Ishikawa (cell line): ENCODE results near the gene ATF6.

Experiments
- CEBPB ChIP-seq: IDR thresholded peaks from 2 replicates; pipeline ENCODE4 v1.6.1; 2012
- CREB1 ChIP-seq: IDR thresholded peaks from 2 replicates; pipeline ENCODE4 v1.6.1; 2012; ENCODE audit warnings: low read depth
- EGR1 ChIP-seq: IDR thresholded peaks from 2 replicates; pipeline ENCODE4 v1.6.1; 2012
- EP300 ChIP-seq: IDR thresholded peaks from 2 replicates; pipeline ENCODE4 v1.6.1; 2012; ENCODE audit warnings: borderline replicate concordance
- FOXM1 ChIP-seq: IDR thresholded peaks from 2 replicates; pipeline ENCODE4 v1.6.1; 2012; ENCODE audit warnings: low read depth, borderline replicate concordance
- MAX ChIP-seq: IDR thresholded peaks from 2 replicates; pipeline ENCODE4 v1.6.1; 2012
- NFIC ChIP-seq: IDR thresholded peaks from 2 replicates; pipeline ENCODE4 v1.6.1; 2012
- RAD21 ChIP-seq: IDR thresholded peaks from 2 replicates; pipeline ENCODE4 v1.6.1; 2012; ENCODE audit warnings: low read depth
- REST ChIP-seq: IDR thresholded peaks from 2 replicates; pipeline ENCODE4 v1.6.1; 2012; ENCODE audit warnings: low read depth, mild to moderate bottlenecking
- TAF1 ChIP-seq: IDR thresholded peaks from 2 replicates; pipeline ENCODE4 v1.6.1; 2012; ENCODE audit warnings: low read depth, mild to moderate bottlenecking
- TCF12 ChIP-seq: IDR thresholded peaks from 2 replicates; pipeline ENCODE4 v1.6.1; 2012; ENCODE audit warnings: low read depth
- TEAD4 ChIP-seq: IDR thresholded peaks from 2 replicates; pipeline ENCODE4 v1.6.1; 2012
- YY1 ChIP-seq: IDR thresholded peaks from 2 replicates; pipeline ENCODE4 v1.6.1; 2012; ENCODE audit warnings: low read depth
- ZBTB7A ChIP-seq: IDR thresholded peaks from 2 replicates; pipeline ENCODE4 v1.6.1; 2012; ENCODE audit warnings: low read depth
- TF ChIP-seq, protein P1 (sequence below): IDR thresholded peaks from 2 replicates; pipeline ENCODE4 v1.6.1; 2012

The ATF6 gene

DNA sequence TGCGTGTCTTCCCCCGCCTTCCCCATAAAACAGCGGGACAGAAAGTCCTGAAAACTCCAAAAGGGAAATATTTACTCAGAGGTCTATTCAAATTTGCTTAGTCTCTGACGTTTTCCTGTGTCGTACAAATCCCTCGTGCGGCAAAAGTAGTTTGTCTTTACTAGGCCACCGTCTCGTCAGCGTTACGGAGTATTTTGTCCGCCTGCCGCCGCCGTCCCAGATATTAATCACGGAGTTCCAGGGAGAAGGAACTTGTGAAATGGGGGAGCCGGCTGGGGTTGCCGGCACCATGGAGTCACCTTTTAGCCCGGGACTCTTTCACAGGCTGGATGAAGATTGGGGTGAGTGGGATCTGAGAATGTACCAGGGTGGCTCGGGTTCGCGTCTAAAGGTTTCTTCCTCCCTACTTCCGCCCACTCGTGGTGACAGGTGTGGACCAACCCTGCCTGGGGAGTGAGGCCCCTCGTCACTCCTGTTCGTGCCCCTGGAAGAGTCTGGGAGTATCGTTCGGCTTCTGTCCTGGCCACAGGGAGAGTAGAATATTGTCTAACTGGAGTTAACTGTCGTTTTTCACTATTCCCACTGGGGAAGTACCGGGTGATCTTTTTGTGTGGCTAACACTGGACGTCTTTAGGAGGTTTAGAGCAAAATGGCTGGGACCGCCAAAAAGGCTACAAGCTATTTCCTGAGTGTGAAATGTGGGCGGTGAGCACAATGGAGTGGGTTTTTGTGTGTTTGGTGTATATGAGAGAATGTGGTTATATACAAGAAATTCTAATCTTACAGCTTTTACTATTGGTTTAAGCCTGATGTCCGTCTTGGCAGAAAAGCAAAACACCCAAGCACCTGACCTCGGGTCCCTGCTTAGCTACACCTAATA lies at the start of gene ATF6:
Gene ATF6 (plus strand): TSS at position 219 of the 880 bp plus-strand sequence. CDS start 41 bp downstream, at position 260.
- TF ChIP-seq YY1 (peak; percentile 66; the same call in 1 of the 2 replicates), EP300 (peak; percentile 14; the same call in 1 of the 2 replicates), TEAD4 (peak; percentile 16; the same call in 1 of the 2 replicates), CEBPB (no peak), MAX (peak; percentile 78), CREB1 (peak; percentile 83), TAF1 (peak; percentile 59; the same call in 1 of the 2 replicates), ZBTB7A (no peak), NFIC (0 out of 2 replicates have a peak, but pooled peaks have one; percentile 9), REST (no peak), TCF12 (peak; percentile 70), RAD21 (no peak), EGR1 (no peak), FOXM1 (0 out of 2 replicates have a peak, but pooled peaks have one; percentile 34)
- TF ChIP-seq, protein P1, sequence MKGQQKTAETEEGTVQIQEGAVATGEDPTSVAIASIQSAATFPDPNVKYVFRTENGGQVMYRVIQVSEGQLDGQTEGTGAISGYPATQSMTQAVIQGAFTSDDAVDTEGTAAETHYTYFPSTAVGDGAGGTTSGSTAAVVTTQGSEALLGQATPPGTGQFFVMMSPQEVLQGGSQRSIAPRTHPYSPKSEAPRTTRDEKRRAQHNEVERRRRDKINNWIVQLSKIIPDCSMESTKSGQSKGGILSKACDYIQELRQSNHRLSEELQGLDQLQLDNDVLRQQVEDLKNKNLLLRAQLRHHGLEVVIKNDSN, result peak; percentile 31; the same call in 1 of the 2 replicates

GRCh38 chr1:161718559-161719324 lies 47.4 kb upstream of the ATF6 start:
- TF ChIP-seq ZBTB7A (no peak), CREB1 (no peak), FOXM1 (no peak), REST (no peak)

- TF ChIP-seq YY1 (no peak), TCF12 (no peak), MAX (no peak), RAD21 (no peak), EGR1 (no peak), EP300 (no peak), CREB1 (no peak), TAF1 (no peak), CEBPB (no peak)
Measured at GRCh38 chr1:161719325-161719611, 46.9 kb upstream of the ATF6 start.

DNA sequence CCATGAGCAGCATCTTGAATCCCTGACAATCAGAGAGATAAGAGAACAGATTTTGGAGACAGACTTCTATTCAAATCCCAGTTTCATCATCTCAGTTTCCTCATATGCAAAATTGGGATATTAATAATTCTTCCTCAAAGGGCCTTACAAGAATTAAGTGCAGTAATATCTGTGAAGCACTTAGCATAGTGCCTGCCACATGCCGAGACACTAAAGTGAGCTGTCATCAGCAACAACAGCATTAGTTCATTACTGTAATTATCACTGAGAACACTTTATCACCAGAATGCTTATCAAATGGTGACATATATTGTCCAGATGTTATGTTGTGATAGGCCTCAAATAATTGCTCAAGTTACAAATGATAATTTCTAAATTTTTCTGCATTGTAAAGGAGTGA lies 45.7 kb upstream of the ATF6 start:
- TF ChIP-seq YY1 (no peak), EGR1 (no peak), FOXM1 (no peak), ZBTB7A (no peak), MAX (no peak), EP300 (no peak), RAD21 (no peak), CREB1 (no peak)
- TF ChIP-seq, protein P1, result no peak

GRCh38 chr1:161720956-161721737 lies 45.0 kb upstream of the ATF6 start, which contains the start of gene FCRLB:
TSS of gene FCRLB (plus strand) at chr1:161721544. CDS start at chr1:161722673, 1,129 bp downstream.
- TF ChIP-seq TCF12, result no peak
- no peak for TF ChIP-seq TEAD4
- no peak for TF ChIP-seq RAD21
- TF ChIP-seq EGR1, result no peak
- TF ChIP-seq CREB1, result no peak
